IPS-18c (cell line): ENCODE results near the gene EPB41L4B.
"Not testable (repeated sequence)": the region's sequence is repeated elsewhere in the genome, so short reads cannot be mapped to it uniquely, and the experiment has no call there.

Source experiments
- H3K4me3 ChIP-seq: 2 replicates; pipeline ENCODE4 v1.7.0; 2013; ENCODE audit warnings: low read depth, mild to moderate bottlenecking, low read length, moderate library complexity; ENCODE audit not compliant: insufficient read depth
- H3K9me3 ChIP-seq: one replicate; pipeline ENCODE4 v1.6.1; 2013; ENCODE audit warnings: mild to moderate bottlenecking, low read length, moderate library complexity; ENCODE audit not compliant: control insufficient read depth, insufficient read depth

The EPB41L4B gene

GRCh38 chr9:109143881-109144562, 176.8 kb downstream of the EPB41L4B start:
- Histone ChIP-seq H3K9me3 (no peaks in the 10 kb centered on the region), H3K4me3 (no peak overlapping the region)

GRCh38 chr9:109141375-109141774, 179.5 kb downstream of the EPB41L4B start:
- Histone ChIP-seq H3K4me3 (no peak overlapping the region), H3K9me3 (no peaks in the 10 kb centered on the region)

- Histone ChIP-seq H3K9me3 (no peaks in the 10 kb centered on the region), H3K4me3 (no peak overlapping the region)
Measured at GRCh38 chr9:109139851-109140250, 181.0 kb downstream of the EPB41L4B start.

GRCh38 chr9:109138421-109138820, 182.4 kb downstream of the EPB41L4B start:
- no peaks in the 10 kb centered on the region for H3K9me3 ChIP-seq

GRCh38 chr9:109134167-109134578, 186.7 kb downstream of the EPB41L4B start:
- H3K9me3 ChIP-seq, result no peaks in the 10 kb centered on the region
- no peak overlapping the region for H3K4me3 ChIP-seq

More at GRCh38 chr9:109138421-109138820, 182.4 kb downstream of the EPB41L4B start:
- no peak overlapping the region for H3K4me3 ChIP-seq

GRCh38 chr9:109133533-109133932, 187.3 kb downstream of the EPB41L4B start:
- Histone ChIP-seq H3K9me3 (no peaks in the 10 kb centered on the region), H3K4me3 (no peak overlapping the region)

- no peak overlapping the region for H3K4me3 ChIP-seq
- no peaks in the 10 kb centered on the region for H3K9me3 ChIP-seq
Measured at GRCh38 chr9:109132567-109133021, 188.3 kb downstream of the EPB41L4B start.

GRCh38 chr9:109129470-109130197, 191.2 kb downstream of the EPB41L4B start:
- Histone ChIP-seq H3K4me3 (no peak overlapping the region), H3K9me3 (no peaks in the 10 kb centered on the region)

- H3K4me3 ChIP-seq, H3K9me3 ChIP-seq: not testable (repeated sequence)
Measured at GRCh38 chr9:109126671-109127070, 194.2 kb downstream of the EPB41L4B start.

GRCh38 chr9:109124121-109124520, 196.7 kb downstream of the EPB41L4B start:
- Histone ChIP-seq H3K9me3 (no peaks in the 10 kb centered on the region), H3K4me3 (no peak overlapping the region)

GRCh38 chr9:109122726-109123621, 197.9 kb downstream of the EPB41L4B start:
- no peaks in the 10 kb centered on the region for H3K9me3 ChIP-seq
- no peak overlapping the region for H3K4me3 ChIP-seq
